Spinal cord (tissue), 10 donors: ENCODE measurements around the gene MYH13. TPM values are rescaled to one million over a fixed set of nuclear protein-coding genes. Genes with fewer than 3 reads are reported as not detected.

Experiments
- DNase-seq, 6 donors: peaks; one replicate each; pipeline versions ENCODE4 v3.0.0 to v3.0.0-alpha.2; 2013 to 2015; ENCODE audit warnings: low spot score in 6 of 6, low read depth in 4 of 6
- H3K27ac ChIP-seq: one replicate; pipeline ENCODE4 v1.5.1; 2013; ENCODE audit warnings: low read depth, low read length, control low read depth
- H3K27me3 ChIP-seq: one replicate; pipeline ENCODE4 v1.6.1; 2013; ENCODE audit warnings: low read length; ENCODE audit not compliant: control insufficient read depth, insufficient read depth
- H3K36me3 ChIP-seq: one replicate; pipeline ENCODE4 v1.6.1; 2013; ENCODE audit warnings: low read length; ENCODE audit not compliant: control insufficient read depth, insufficient read depth
- H3K4me1 ChIP-seq: one replicate; pipeline ENCODE4 v1.6.1; 2013; ENCODE audit warnings: low read length; ENCODE audit not compliant: control insufficient read depth, insufficient read depth
- H3K4me3 ChIP-seq: one replicate; pipeline ENCODE4 v1.5.1; 2013; ENCODE audit warnings: low read depth, low read length, control low read depth
- H3K9me3 ChIP-seq: one replicate; pipeline ENCODE4 v1.6.1; 2013; ENCODE audit warnings: low read length; ENCODE audit not compliant: control insufficient read depth, insufficient read depth
- WGBS: methylation state at CpG from one replicate; pipeline ENCODE4 v1.1.5; 2013; ENCODE audit warnings: missing lambda C conversion rate; ENCODE audit not compliant: insufficient coverage; 5-methylcytosine and 5-hydroxymethylcytosine counted together
- long read RNA-seq, 4 donors: transcript quantifications; one replicate each; lab custom pipeline, GENCODE V29; 2026
- polyA plus RNA-seq, 2 donors: library from polyadenylated mRNA; unstranded; fragments of 120-200 nt; gene quantifications; one replicate each; pipeline ENCODE4 v1.2.1, GENCODE V29; 2013; ENCODE audit not compliant: insufficient read length in 2 of 2
- total RNA-seq, 2 donors: library from RNA; depleted of rRNA in 1 of 2; stranded (reverse); fragments of 120-200 nt in 1 of 2; fragments of >200 nt in 1 of 2; gene quantifications; one replicate each; pipeline versions ENCODE4 v1.2.3 to v1.2.4, GENCODE V29; 2013 to 2014
- donor health status: healthy.

MYH13 gene
- not detected for total RNA-seq
- not detected for polyA plus RNA-seq
- long read RNA-seq, donor 1: 0 reads
- long read RNA-seq, donor 2: 0 reads
- long read RNA-seq, donor 3: 0 reads
- long read RNA-seq, donor 4: 0 reads

DNA sequence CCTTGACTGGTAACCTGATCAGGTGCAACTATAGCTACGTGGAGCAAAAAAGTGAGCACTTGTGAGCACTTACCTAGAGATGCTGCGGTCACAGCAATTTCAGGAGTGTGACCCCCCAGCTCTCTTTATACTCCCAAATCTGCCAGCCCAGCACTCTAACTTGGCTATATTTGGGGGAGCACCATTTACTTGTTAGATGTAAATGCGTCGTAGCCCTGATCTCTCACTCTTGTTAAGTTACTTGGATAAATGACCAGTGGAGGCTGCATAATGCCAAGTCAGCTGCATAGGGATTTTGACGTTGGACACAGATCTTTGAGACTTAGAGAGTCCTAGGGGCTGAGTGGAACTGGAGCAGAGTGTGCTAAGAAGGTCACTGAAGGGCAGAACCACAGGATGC is at the start of gene MYH13:
MYH13 (minus strand) TSS at position 101 of the 400 bp plus-strand sequence. CDS start 8,476 bp downstream, outside the sequence.
- Histone ChIP-seq H3K4me1 (no peaks in the 10 kb centered on the region), H3K9me3 (no peaks in the 10 kb centered on the region), H3K27me3 (no peaks in the 10 kb centered on the region), H3K4me3 (no peak within 1 kb of the TSS), H3K36me3 (no peaks in the 10 kb centered on the region), H3K27ac (no peak within 1 kb of the TSS)
- 71% methylated on average over 2 of the region's 5 CpGs for WGBS
- no peak for DNase-seq

DNA sequence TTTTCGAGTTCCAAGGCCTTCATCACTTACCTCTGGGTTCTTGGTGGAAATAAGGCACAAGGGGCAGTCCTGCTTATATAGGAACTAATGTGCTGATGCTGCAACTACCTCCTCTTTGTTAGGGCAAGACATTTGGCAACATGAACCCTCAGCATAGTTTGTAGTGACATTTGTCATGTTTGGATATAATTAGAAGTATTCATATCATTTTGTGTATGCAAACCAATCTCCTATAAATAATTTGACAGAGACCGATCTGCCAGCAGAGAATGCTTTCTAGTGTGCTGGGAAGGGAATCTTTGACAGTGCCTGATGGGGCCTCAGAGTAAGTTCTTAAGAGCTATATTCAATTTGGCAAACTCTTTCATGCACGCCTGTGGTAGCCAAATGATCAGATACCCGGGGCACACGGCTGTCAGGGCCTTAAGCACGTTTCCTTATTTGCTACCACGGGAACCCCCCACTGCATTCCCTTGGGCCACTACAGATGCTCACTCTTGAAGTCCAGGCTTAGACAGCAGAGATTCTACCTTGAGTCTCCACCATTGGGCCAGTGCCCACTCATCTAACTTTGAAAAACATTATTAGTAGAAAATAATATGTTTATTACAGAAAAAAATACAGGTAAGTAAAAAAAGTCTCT is 49.2 kb upstream of the MYH13 start, which contains the start of gene MYH8:
MYH8 (minus strand) TSS at position 51 of the 643 bp plus-strand sequence. CDS start 1,723 bp downstream, outside the sequence.
- no peak within 1 kb of the TSS for H3K4me3 ChIP-seq
- no peaks in the 10 kb centered on the region for H3K27me3 ChIP-seq
- peak in 1 of 6 donors; percentile 7 for DNase-seq
- H3K27ac ChIP-seq: no peak within 1 kb of the TSS
- no peaks in the 10 kb centered on the region for H3K9me3 ChIP-seq
- no peaks in the 10 kb centered on the region for H3K4me1 ChIP-seq
- H3K36me3 ChIP-seq: no peaks in the 10 kb centered on the region
- 81% methylated on average over 5 of the region's 7 CpGs for WGBS

DNA sequence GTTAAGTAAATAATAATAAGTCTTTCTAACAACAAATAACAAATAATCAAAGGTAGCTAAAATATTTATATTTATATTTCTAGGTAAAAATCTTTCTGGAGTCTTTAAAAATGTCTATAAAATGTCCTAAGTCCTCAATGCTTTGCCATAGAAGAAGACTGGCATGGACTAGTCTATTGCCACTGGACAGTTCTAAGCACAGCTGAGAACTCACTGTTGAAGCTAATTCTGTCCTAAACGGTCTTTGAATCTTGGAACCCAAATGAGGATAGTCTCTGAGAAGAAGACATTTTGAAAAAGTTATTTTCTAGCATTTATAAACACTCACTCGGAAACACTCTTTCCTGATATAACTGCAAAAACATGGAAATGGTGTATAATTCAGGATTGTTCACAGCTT is 48.4 kb upstream of the MYH13 start:
- no peak overlapping the region for H3K4me3 ChIP-seq
- no peaks in the 10 kb centered on the region for H3K27me3 ChIP-seq
- no peaks in the 10 kb centered on the region for H3K4me1 ChIP-seq
- WGBS: no CpG with 5 or more reads among the region's 2 CpGs
- no peak overlapping the region for H3K27ac ChIP-seq
- H3K36me3 ChIP-seq: no peaks in the 10 kb centered on the region
- DNase-seq: no peak
- H3K9me3 ChIP-seq: no peaks in the 10 kb centered on the region

DNA sequence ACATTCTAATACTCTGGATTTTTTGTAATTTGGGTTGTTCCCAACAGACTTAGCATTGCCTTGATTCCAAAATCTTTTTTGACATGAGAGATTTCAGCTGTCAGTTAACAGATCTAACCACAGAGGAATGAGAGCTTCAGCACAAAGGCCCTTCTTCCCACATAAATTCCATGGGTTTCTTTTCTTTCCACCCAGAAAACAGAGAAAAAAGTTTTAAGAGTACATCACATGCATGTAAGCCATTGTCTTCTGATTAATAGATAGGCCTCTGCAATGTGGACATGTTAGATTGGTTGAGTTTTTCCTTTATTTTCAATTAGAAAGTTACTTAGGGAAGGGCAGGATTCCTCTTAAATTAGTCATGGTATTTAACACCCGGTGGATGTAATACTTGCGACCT is 48.0 kb upstream of the MYH13 start:
- no peak overlapping the region for H3K4me3 ChIP-seq
- no peak for DNase-seq

DNA sequence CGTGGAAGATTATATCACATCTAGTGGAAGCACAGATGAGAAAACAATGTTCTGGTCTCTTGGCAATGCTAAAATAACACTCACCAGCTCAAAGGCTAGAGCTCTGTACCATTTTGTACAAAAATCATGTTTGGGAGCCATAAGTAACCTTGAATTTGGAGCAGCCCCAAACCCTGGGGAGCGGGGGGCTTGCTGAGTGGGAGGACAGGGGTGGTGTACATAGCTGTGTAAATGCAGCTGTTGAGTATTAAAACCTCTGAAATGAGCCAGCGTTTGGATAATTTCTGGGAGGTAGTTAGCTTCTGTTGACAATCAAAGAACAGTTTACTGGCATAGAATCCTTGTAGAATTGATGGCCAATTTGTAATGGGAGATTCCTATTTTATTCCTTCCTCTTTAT is 44.6 kb upstream of the MYH13 start:
- WGBS: 70% methylated on average over 1 of the region's 3 CpGs
- H3K27ac ChIP-seq: no peak overlapping the region

More for the DNA sequence above, 48.0 kb upstream of the MYH13 start:
- Histone ChIP-seq H3K27ac (no peak overlapping the region), H3K36me3 (no peaks in the 10 kb centered on the region), H3K4me1 (no peaks in the 10 kb centered on the region), H3K27me3 (no peaks in the 10 kb centered on the region), H3K9me3 (no peaks in the 10 kb centered on the region)
- WGBS: no CpG with 5 or more reads among the region's 2 CpGs

DNA sequence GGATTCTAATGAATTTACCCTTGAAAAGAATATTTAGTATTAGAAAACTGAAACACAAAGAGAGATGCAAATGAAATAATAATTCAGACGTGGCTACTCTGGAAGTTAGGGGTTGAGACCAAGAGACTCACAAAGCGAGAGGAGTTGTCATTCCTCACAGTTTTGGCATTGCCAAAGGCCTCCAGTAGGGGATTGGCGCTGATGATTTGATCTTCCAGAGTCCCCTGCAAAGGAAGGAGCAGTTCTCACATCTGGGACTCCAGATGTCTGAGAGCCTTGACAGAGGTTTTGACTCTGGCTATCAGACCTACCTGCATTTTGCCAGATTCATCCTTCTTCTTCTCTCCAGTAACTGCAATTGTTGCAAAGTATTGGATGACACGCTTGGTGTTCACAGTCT is 42.4 kb upstream of the MYH13 start:
- 77% methylated on average over 4 of the region's 4 CpGs for WGBS
- Histone ChIP-seq H3K27ac (no peak overlapping the region), H3K4me1 (no peaks in the 10 kb centered on the region), H3K4me3 (no peak overlapping the region), H3K36me3 (no peaks in the 10 kb centered on the region), H3K9me3 (no peaks in the 10 kb centered on the region), H3K27me3 (no peaks in the 10 kb centered on the region)
- DNase-seq: no peak

More for the DNA sequence above, 44.6 kb upstream of the MYH13 start:
- Histone ChIP-seq H3K27me3 (no peaks in the 10 kb centered on the region), H3K4me3 (no peak overlapping the region), H3K36me3 (no peaks in the 10 kb centered on the region), H3K9me3 (no peaks in the 10 kb centered on the region), H3K4me1 (no peaks in the 10 kb centered on the region)
- DNase-seq: peak in 4 of 6 donors; percentile 2 to 32 (median 19)

DNA sequence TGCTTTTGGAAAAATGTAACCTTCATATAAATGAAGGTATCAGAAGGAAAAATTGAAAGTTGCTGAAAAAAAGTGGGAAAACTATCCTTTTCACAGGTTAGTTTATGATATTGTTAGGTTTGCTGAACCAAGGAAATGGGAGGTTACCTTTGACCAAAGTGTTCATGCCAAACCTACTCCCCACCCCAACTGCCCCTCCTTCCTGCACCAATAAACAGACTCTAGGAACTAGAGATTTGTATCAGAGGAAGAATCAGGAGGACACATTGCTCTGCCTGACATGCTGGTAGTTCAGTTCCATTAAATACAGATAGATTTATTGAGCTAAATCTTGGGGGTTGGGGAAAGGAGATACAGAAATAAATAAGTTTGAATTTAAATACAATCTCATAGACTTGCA is 30.8 kb upstream of the MYH13 start:
- H3K36me3 ChIP-seq: no peaks in the 10 kb centered on the region
- H3K4me1 ChIP-seq: no peaks in the 10 kb centered on the region
- no peak overlapping the region for H3K4me3 ChIP-seq
- no peaks in the 10 kb centered on the region for H3K27me3 ChIP-seq
- H3K27ac ChIP-seq: no peak overlapping the region
- no peak for DNase-seq
- H3K9me3 ChIP-seq: no peaks in the 10 kb centered on the region

DNA sequence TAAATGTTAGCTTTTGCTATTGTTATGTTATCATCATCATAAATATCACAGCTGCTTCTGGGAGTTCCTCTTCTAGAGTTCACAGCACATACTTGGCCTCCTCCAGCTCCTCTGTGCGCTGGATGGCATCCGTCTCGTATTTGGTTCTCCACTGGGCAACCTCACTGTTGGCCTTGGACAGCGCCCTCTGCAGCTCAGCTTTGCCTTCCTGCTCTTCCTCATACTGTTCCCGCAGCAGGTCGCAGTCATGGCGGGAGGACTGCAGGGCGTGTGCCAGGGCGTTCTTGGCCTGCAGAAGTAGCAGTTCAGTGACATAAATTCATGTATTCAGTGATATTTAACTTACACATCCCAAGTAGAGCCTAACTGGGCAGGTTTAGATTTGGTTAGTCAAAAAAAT is 25.5 kb upstream of the MYH13 start:
- no peak overlapping the region for H3K27ac ChIP-seq
- DNase-seq: no peak
- no peaks in the 10 kb centered on the region for H3K4me1 ChIP-seq
- no peak overlapping the region for H3K4me3 ChIP-seq
- WGBS: 92% methylated on average over 4 of the region's 9 CpGs
- no peaks in the 10 kb centered on the region for H3K9me3 ChIP-seq
- no peaks in the 10 kb centered on the region for H3K36me3 ChIP-seq
- no peaks in the 10 kb centered on the region for H3K27me3 ChIP-seq

DNA sequence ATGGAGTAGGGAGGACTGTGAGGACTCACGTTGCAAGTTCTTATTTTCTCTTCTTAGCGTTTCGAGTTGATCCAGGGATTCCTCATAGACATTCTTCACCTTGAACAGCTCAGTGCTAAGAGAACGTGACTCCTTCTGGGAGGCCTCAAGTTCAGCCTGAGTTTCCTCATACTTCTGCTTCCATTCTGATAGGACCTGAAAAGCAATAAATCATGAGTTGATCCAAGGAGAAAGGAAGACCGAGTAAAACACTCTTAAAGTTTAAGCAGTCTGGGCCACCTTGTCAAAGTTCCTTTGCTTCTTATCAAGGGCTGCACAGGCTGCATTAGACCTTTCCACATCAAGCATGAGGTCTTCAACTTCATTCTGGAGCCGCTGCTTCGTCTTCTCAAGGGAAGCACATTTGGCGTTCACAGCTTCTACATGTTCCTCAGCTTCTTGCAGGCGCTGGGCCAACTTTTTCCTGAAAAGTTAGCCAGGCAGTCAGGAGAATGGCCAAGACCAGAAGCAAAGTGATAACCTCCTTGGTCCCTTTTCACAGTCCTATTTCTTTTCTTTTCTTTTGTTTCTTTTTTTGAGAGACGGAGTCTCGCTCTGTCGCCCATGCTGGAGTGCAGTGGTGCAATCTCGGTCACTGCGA is 23.8 kb upstream of the MYH13 start:
- H3K27ac ChIP-seq: no peak overlapping the region
- H3K9me3 ChIP-seq: no peaks in the 10 kb centered on the region
- H3K27me3 ChIP-seq: no peaks in the 10 kb centered on the region
- H3K36me3 ChIP-seq: no peaks in the 10 kb centered on the region
- no peak for DNase-seq
- no peaks in the 10 kb centered on the region for H3K4me1 ChIP-seq
- WGBS: 87% methylated on average over 9 of the region's 14 CpGs
- no peak overlapping the region for H3K4me3 ChIP-seq
